Activated T-helper 2 cell treated with anti-CD3 and anti-CD28 coated beads, Interferon-gamma antibody, Interleukin-2, Interleukin-4, amounts not matched to agents 10 μg/mL and 5 μg/mL and 100 μg/mL, durations not matched to agents 14 hours and 24 hours and 36 hours (primary cell): Measurements from ENCODE around the gene MLH1. TPM values are rescaled to one million over a fixed set of nuclear protein-coding genes. Genes with fewer than 3 reads are reported as not detected.
"Not testable (repeated sequence)": the region's sequence is repeated elsewhere in the genome, so short reads cannot be mapped to it uniquely, and the experiment has no call there.

ENCODE experiments used
- DNase-seq: peaks from one replicate; pipeline ENCODE4 v3.0.0; 2021; ENCODE audit warnings: low spot score
- H3K27ac Mint-ChIP-seq: one replicate; pipeline ENCODE4 v1.8.0; 2021; ENCODE audit warnings: mixed read lengths
- H3K27me3 Mint-ChIP-seq: one replicate; pipeline ENCODE4 v1.8.0; 2021; ENCODE audit warnings: low read depth, mixed read lengths
- H3K36me3 Mint-ChIP-seq: one replicate; pipeline ENCODE4 v1.8.0; 2021; ENCODE audit warnings: low read depth, mixed read lengths
- H3K4me1 Mint-ChIP-seq: one replicate; pipeline ENCODE4 v1.8.0; 2021; ENCODE audit warnings: low read depth, mixed read lengths
- H3K4me3 Mint-ChIP-seq: one replicate; pipeline ENCODE4 v1.8.0; 2021; ENCODE audit warnings: low read depth, mild to moderate bottlenecking, moderate library complexity, mixed read lengths
- H3K9me3 Mint-ChIP-seq: one replicate; pipeline ENCODE4 v1.8.0; 2021; ENCODE audit warnings: mixed read lengths
- intact Hi-C: fragments of 100-400 bp; cut with micrococcal nuclease; formaldehyde crosslinking; loops from one replicate; pipeline ENCODE4 v1.15.1; 2023
- total RNA-seq: library from RNA; stranded (reverse); gene quantifications from 2 replicates; pipeline ENCODE4 v1.2.3, GENCODE V29; 2022

MLH1 gene
- total RNA-seq = 61.9 and 64.4 TPM in 2 replicates

- peaks cover 43% of the 10 kb centered on the region for H3K36me3 Mint-ChIP-seq
- peaks cover 3% of the 10 kb centered on the region for H3K9me3 Mint-ChIP-seq
- DNase-seq = peak; percentile 90
- intact Hi-C loops = loop anchor here (1.0 to 10.0 kb wide), 3 partner anchors 23 to 1144 kb away; partner anchors contain the start of genes ACAA1 and MYD88
- H3K27ac Mint-ChIP-seq = no peak within 1 kb of the TSS
- H3K4me1 Mint-ChIP-seq = peaks cover 37% of the 10 kb centered on the region
- H3K27me3 Mint-ChIP-seq = no peaks in the 10 kb centered on the region
- H3K4me3 Mint-ChIP-seq = no peak within 1 kb of the TSS
Measured at GRCh38 chr3:36993326-36994283, at the start of gene MLH1. MLH1 (plus strand) TSS chr3:36993518; CDS start chr3:36993548, 30 bp downstream.

GRCh38 chr3:36943601-36944000, 49.7 kb upstream of the MLH1 start:
- intact Hi-C loops = no loop called here
- peaks cover 34% of the 10 kb centered on the region for H3K27me3 Mint-ChIP-seq
- H3K4me1 Mint-ChIP-seq = peaks cover 10% of the 10 kb centered on the region
- H3K27ac Mint-ChIP-seq = no peak overlapping the region
- peaks cover 14% of the 10 kb centered on the region for H3K36me3 Mint-ChIP-seq
- H3K9me3 Mint-ChIP-seq = peaks cover 20% of the 10 kb centered on the region
- H3K4me3 Mint-ChIP-seq = peak overlapping the region; percentile 51
- no peak for DNase-seq

GRCh38 chr3:36944012-36944640, 49.2 kb upstream of the MLH1 start:
- H3K9me3 Mint-ChIP-seq = peaks cover 25% of the 10 kb centered on the region
- intact Hi-C loops = loop anchor here (2.0 kb wide), 1 partner anchor 31 kb away; no protein-coding TSS in a partner anchor

GRCh38 chr3:36944641-36945270, 48.6 kb upstream of the MLH1 start, which contains the start of gene TRANK1:
TRANK1 (minus strand) TSS chr3:36945054; CDS start chr3:36944809, 245 bp downstream.
- Mint-ChIP-seq H3K9me3 (peaks cover 29% of the 10 kb centered on the region), H3K27me3 (peaks cover 36% of the 10 kb centered on the region), H3K27ac (no peak within 1 kb of the TSS), H3K36me3 (peaks cover 22% of the 10 kb centered on the region), H3K4me1 (peaks cover 10% of the 10 kb centered on the region), H3K4me3 (peak within 1 kb of the TSS; percentile 71)
- DNase-seq = peak; percentile 58
- intact Hi-C loops = loop anchor here (2.0 kb wide), 1 partner anchor 32 kb away; no protein-coding TSS in a partner anchor

More at GRCh38 chr3:36944012-36944640, 49.2 kb upstream of the MLH1 start:
- Mint-ChIP-seq H3K4me1 (peaks cover 10% of the 10 kb centered on the region), H3K36me3 (peaks cover 17% of the 10 kb centered on the region), H3K4me3 (peak overlapping the region; percentile 51), H3K27ac (no peak overlapping the region), H3K27me3 (peaks cover 34% of the 10 kb centered on the region)
- peak; percentile 13 for DNase-seq

- Mint-ChIP-seq H3K36me3 (peaks cover 22% of the 10 kb centered on the region), H3K27me3 (peaks cover 38% of the 10 kb centered on the region), H3K4me1 (peaks cover 10% of the 10 kb centered on the region), H3K9me3 (peaks cover 29% of the 10 kb centered on the region), H3K27ac (no peak overlapping the region), H3K4me3 (peak overlapping the region; percentile 71)
- intact Hi-C loops = loop anchor here (2.0 kb wide), 1 partner anchor 33 kb away; no protein-coding TSS in a partner anchor
- no peak for DNase-seq
Measured at GRCh38 chr3:36945333-36945980, 47.9 kb upstream of the MLH1 start.

GRCh38 chr3:36947814-36948213, 45.5 kb upstream of the MLH1 start:
- intact Hi-C loops, H3K4me3 Mint-ChIP-seq, H3K27ac Mint-ChIP-seq, DNase-seq, H3K4me1 Mint-ChIP-seq: not testable (repeated sequence)
- peaks cover 29% of the 10 kb centered on the region for H3K9me3 Mint-ChIP-seq
- peaks cover 27% of the 10 kb centered on the region for H3K27me3 Mint-ChIP-seq
- peaks cover 22% of the 10 kb centered on the region for H3K36me3 Mint-ChIP-seq

GRCh38 chr3:36954452-36955134, 38.7 kb upstream of the MLH1 start:
- Mint-ChIP-seq H3K27ac (no peak overlapping the region), H3K4me3 (no peak overlapping the region), H3K9me3 (no peaks in the 10 kb centered on the region), H3K36me3 (peaks cover under 1% of the 10 kb centered on the region), H3K4me1 (peaks cover 12% of the 10 kb centered on the region), H3K27me3 (peaks cover 13% of the 10 kb centered on the region)
- intact Hi-C loops = loop anchor here (5.0 kb wide), 1 partner anchor 112 kb away; no protein-coding TSS in a partner anchor
- no peak for DNase-seq

GRCh38 chr3:36956155-36956554, 37.2 kb upstream of the MLH1 start:
- Mint-ChIP-seq H3K27me3 (peaks cover 9% of the 10 kb centered on the region), H3K27ac (no peak overlapping the region), H3K4me3 (no peak overlapping the region), H3K4me1 (peaks cover 12% of the 10 kb centered on the region), H3K36me3 (no peaks in the 10 kb centered on the region), H3K9me3 (no peaks in the 10 kb centered on the region)
- intact Hi-C loops = loop anchor here (5.0 kb wide), 1 partner anchor 114 kb away; no protein-coding TSS in a partner anchor
- DNase-seq = no peak

GRCh38 chr3:36957063-36957462, 36.3 kb upstream of the MLH1 start:
- H3K27ac Mint-ChIP-seq = no peak overlapping the region
- H3K36me3 Mint-ChIP-seq = no peaks in the 10 kb centered on the region
- H3K27me3 Mint-ChIP-seq = peaks cover 9% of the 10 kb centered on the region
- DNase-seq = no peak
- H3K4me3 Mint-ChIP-seq = no peak overlapping the region
- H3K9me3 Mint-ChIP-seq = no peaks in the 10 kb centered on the region
- peaks cover 12% of the 10 kb centered on the region for H3K4me1 Mint-ChIP-seq
- intact Hi-C loops = loop anchor here (5.0 kb wide), 1 partner anchor 115 kb away; no protein-coding TSS in a partner anchor

- Mint-ChIP-seq H3K9me3 (no peaks in the 10 kb centered on the region), H3K27ac (no peak overlapping the region), H3K27me3 (peaks cover 4% of the 10 kb centered on the region), H3K36me3 (no peaks in the 10 kb centered on the region), H3K4me1 (peaks cover 12% of the 10 kb centered on the region), H3K4me3 (no peak overlapping the region)
- intact Hi-C loops = loop anchor here (1.0 to 5.0 kb wide), 6 partner anchors 50 to 229 kb away; no protein-coding TSS in a partner anchor
- DNase-seq = no peak
Measured at GRCh38 chr3:36957862-36958686, 35.2 kb upstream of the MLH1 start.

GRCh38 chr3:36959821-36960220, 33.5 kb upstream of the MLH1 start:
- Mint-ChIP-seq H3K27me3 (no peaks in the 10 kb centered on the region), H3K4me1 (peaks cover 15% of the 10 kb centered on the region), H3K4me3 (no peak overlapping the region), H3K9me3 (no peaks in the 10 kb centered on the region), H3K36me3 (no peaks in the 10 kb centered on the region), H3K27ac (no peak overlapping the region)
- DNase-seq = no peak
- intact Hi-C loops = loop anchor here (2.0 to 5.0 kb wide), 3 partner anchors 83 to 118 kb away; no protein-coding TSS in a partner anchor
